GM21717 (cell line): ENCODE data around the gene ATP8A1.

ENCODE experiments used
- ATAC-seq: cut with Tn5 transposase; IDR thresholded peaks from one replicate; pipeline ENCODE4 v1.9.1; 2021; ENCODE audit warnings: mild to moderate bottlenecking, moderate library complexity; ENCODE audit not compliant: unreplicated experiment

ATP8A1 gene

GRCh38 chr4:42627885-42628646, 28.8 kb downstream of the ATP8A1 start:
- peak; percentile 92 for ATAC-seq

DNA sequence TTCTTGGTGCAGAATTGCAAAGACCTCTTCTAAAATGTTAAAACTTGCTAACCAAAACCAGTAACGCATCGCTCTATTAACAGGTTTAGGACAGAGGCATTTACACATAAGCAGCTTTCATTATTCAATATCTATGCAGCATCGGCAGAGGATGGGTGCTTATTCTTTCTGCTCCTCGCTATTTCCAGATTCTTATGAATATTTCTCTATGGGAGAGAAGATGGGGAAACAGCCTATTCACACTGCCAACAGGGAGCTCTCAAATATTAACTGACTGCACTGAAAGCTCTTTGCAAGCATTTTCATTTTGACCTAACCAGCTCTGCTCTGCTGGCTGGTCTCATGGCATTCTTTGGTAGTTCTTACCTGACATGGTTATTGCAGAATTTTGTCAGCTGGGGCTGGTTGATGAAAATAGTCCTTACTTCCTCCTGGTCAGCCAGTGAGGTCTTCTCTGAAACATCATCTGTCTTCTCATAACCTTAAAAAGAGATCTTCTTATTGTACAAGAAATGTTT, 30.2 kb downstream of the ATP8A1 start:
- ATAC-seq: no peak

GRCh38 chr4:42625329-42625728, 31.6 kb downstream of the ATP8A1 start:
- no peak for ATAC-seq

GRCh38 chr4:42624551-42624950, 32.4 kb downstream of the ATP8A1 start:
- no peak for ATAC-seq

GRCh38 chr4:42618023-42618422, 38.9 kb downstream of the ATP8A1 start:
- no peak for ATAC-seq

DNA sequence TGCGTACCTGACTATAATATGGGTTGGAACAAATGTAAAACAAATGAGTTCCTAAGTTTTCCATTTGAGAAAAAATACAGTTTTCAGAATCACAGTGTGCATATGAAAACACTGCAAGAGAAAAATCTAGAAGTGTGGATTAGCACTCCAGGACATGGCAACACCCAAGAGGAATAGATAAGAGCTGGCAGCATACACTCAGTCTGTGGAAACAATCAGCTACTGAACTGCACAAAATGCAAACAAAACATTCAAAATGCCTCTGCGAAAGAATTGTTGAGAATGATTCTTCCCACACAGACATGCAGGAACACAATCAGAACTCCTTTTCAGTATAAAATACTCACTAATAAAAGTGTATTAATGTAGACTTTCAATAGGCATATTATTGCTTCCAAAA, 39.9 kb downstream of the ATP8A1 start:
- no peak for ATAC-seq

- ATAC-seq: no peak
Measured at GRCh38 chr4:42616572-42616971, 40.3 kb downstream of the ATP8A1 start.

DNA sequence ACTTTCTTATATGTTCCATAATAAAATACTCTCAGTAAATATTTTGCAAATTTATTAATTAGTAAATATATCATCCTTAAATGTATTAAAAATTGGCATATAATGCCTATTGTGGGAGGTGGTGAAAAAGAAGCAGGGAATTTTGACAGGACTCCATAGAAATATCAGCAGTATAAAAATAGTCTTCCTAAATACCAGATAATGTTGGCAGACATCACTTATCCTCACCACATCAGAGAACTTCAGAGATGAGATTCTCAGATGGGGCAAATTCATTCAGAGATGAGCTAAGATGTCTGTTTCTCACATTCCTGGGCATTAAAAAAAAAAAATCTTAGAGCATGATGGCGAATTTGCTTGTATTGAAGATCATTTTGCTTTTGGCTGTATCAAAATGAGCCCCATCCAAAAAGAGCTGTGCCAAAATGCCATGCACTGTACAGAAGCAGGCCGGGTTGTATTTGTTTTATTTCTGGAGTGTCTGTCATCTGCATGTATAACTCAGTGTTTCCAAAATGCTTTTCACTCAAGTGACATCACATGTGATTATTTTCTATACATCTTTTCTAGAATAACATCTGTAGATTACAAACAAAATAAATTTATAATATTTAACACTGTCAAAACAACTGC, 41.7 kb downstream of the ATP8A1 start:
- ATAC-seq: no peak

DNA sequence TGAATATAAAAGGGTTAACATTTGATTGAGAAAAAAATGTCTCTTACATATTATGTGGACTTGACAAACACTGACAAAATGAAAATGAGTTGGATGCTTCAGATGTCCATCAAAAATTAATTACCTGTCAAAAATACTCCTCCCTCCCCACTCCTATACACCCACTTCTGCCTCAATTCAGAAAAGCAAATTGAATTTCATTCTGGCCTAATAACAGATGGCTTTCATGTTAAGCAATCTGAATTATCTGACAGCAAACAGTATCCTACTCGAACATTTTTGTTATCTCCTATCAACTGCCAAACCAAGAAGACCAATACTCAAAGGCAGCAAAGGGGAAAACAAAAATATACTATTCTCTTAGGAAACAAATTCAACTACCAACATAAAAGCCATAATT, 44.0 kb downstream of the ATP8A1 start:
- no peak for ATAC-seq

DNA sequence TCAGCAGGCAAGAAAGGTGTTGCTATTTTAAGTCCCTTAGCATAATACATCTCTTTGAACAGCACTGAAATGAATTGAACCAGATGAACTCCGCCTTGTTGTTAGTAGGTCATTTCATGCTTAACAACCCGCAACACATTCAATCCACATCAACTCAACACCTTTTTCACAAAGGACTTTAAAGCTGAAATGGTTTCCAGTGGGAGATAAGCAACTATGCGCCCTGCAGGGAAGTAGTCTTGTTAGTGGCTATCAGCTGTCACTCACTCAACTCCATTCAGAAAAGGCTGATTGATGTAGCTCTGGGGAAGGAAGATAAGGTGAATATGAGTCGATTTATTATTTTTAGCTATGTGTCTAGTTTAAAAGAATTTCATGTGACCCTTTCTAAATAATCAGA, 46.0 kb downstream of the ATP8A1 start:
- no peak for ATAC-seq

DNA sequence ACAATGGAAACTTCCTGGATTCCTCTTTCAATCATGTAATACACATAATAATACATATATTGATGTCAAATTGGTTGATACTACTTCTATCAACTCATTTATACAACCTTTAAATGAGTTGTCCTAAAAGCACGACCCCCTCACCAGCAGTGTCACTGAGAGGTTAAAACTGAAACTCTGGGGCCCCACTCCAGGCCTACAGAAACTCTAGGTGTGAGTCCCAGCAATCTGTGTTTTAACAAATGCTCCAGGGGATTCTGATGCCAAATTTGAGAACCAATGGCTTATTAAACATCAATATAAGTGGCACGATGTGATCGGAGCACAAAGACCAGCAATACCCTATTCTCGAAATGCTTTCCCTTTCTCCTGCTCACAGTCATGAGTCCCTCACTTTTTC, 47.9 kb downstream of the ATP8A1 start:
- ATAC-seq: no peak

GRCh38 chr4:42608551-42608950, 48.4 kb downstream of the ATP8A1 start:
- ATAC-seq: no peak

GRCh38 chr4:42607011-42607726, 49.7 kb downstream of the ATP8A1 start:
- ATAC-seq: no peak

DNA sequence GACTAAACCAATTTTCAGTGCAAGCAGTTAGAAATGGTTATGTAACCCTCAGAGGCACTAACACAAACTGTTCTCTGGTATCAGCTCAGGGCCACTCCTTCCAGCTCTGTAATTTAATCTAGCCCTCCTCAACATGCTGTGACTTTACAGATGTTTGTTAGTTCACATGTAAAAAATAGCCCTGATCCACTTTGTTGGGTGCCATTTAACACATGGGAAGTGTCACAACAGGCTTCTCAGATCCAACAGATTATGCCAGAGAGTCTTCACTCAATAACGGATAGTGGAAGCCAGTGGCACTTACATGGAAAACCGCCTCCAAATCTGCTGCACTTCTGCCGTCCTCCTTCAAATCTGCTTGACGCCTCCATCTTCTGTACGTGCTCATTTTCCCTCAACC, 51.6 kb downstream of the ATP8A1 start:
- no peak for ATAC-seq

GRCh38 chr4:42603862-42604261, 53.0 kb downstream of the ATP8A1 start:
- no peak for ATAC-seq

DNA sequence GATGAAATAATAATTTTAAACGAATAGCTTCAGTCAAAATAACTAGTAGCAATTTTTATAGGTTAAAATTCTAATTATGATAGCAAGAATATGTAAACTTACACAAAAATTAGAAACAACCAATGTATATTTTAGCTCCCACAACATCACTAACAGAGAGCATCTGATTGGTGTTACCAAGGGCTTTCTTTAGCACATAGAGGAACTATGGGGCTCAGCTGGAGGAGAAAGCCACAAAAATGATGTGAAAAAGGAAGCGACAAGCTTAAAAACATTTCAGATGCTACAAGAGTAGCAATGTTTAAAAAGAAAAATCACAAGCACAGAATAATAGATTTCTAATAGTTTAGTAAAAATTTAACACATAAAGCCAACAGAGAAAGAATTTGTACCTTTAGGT, 56.3 kb downstream of the ATP8A1 start:
- no peak for ATAC-seq

- peak; percentile 47 for ATAC-seq
Measured at GRCh38 chr4:42596918-42597317, 60.0 kb downstream of the ATP8A1 start.

DNA sequence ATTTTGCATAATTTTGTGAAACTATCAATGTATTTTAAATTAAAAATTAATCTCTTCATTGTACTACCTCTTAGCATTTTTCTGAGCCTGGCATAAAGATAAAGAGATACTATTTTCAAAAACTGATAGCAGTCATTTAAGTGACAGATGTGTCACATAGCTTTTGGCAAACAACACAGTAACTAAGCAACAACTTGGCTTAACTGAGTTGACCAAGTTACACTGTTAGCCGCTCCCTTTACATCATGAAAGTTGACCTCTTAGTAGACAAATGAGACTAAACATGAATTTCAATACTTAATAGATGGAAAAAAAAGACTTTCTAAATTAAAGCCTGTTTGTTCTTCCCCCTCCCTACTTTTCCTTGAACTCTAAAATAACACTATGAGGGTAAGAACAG, 62.0 kb downstream of the ATP8A1 start:
- no peak for ATAC-seq

DNA sequence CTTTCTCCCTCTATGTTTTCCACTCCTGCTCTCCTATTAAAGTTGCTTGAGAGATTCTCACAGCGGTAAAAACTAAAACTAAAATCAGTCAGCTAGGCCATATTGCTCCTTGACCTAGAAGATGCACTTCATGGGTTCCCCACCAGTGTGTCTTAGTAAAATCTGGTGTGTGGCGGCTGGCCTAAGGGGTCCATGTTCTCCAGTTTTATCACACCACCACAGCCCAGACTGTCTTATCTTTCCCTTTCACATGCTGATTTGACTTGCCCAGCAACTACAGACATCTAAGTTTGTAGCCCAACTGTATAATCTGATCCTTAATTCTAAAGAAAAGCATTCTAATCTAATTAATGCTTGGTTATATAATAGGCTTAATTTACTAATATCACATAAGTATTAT, 68.0 kb downstream of the ATP8A1 start:
- no peak for ATAC-seq

DNA sequence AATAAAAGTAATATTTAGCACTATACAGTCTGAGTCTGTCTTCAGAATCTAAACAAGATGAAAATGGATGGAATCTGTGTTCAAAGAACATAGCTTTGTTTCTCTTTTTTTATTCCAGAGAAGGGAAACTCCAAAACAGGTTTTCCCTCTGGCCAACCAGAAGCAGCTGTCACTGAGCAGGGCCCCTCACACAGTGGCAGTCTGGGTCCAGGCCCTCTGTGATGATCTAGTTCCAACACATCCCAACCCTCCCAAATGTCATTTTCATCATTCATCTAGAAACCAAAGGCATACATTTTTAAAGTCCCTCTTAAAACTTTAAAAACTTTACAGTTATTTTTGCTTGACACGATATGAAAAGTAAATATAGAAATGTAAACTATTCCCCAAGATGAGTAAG, 70.1 kb downstream of the ATP8A1 start:
- no peak for ATAC-seq

DNA sequence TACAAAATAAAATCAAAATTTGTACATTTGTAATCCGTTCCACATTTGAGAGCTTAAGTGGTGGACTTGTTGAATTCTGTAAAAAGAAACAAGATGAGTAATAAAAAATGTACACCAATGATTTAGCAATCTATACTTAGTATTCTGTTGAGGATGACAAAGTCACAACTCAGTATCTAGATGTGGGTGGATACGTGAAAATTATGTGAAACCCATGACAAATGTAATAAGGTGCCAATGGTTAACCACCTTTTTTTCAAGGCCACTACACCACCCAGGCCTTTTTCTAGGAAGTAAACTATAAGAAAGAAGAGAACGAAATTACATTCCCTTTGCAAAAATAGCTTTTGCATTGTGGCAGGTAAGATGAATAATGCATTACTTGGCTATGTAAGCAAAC, 77.0 kb downstream of the ATP8A1 start:
- no peak for ATAC-seq

DNA sequence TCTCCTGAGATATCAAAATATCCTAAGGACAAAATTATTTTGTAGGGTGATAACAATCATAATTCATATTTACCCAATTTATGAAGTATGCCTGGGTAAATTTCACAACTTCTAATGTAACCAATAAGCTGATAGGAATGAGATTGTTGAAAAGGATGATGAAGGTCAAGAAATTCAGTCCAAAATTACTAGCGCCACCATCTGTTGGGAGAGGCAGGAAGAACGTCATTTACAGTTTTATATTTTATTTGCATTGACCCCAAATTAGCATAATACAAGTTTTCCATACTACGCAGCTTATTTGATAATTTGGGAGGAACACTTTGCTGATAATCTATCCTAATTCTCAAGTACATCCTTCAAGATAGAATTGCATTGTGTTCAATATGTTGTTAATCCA, 78.7 kb downstream of the ATP8A1 start:
- ATAC-seq: no peak
